ENCODE measurements around the gene MAGI3.

The MAGI3 gene

DNA sequence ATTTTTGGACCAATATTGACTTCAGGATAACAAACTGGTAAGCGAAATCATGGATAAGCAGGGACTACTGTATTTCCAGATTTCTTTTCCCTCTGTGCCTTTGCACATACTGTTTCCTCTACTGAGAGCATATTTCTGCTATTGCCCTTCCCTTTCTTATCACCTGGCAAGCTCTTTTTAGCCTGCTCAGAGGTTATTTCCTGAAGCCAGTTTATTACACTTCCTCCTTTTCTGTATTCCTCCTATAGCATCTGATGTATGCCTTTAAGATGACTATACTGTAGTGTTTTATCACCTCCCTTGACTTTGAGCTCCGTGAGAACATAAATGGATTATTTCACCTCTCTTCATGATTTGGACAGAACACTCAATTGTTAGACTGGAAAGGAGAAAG is 49.0 kb downstream of the MAGI3 start:
- H3K4me1 ChIP-seq (ENCODE audit: insufficient read depth, low read length, poor library complexity, severe bottlenecking): peaks cover 15% of the 10 kb centered on the region
- TF ChIP-seq EZH2phosphoT487 (IDR thresholded peaks at IDR 0.05; ENCODE audit: borderline replicate concordance) (no peak), CTCF (conservative IDR thresholded peaks at IDR 0.05; ENCODE audit: low read length) (no peak)
- H3K9me2 ChIP-seq (replicated peaks; ENCODE audit: low read depth, low read length): no peaks in the 10 kb centered on the region
- H3K27me3 ChIP-seq (ENCODE audit: insufficient read depth, low read length, poor library complexity, severe bottlenecking): no peaks in the 10 kb centered on the region
- H3K4me3 ChIP-seq (ENCODE audit: low read length, poor library complexity, severe bottlenecking): no peak overlapping the region
- H3F3A ChIP-seq (ENCODE audit: low read depth): no peaks in the 10 kb centered on the region
- no peak overlapping the region for H3K9ac ChIP-seq (ENCODE audit: low read depth, low read length, poor library complexity, severe bottlenecking)
- H4K20me1 ChIP-seq (ENCODE audit: insufficient read depth, low read length, poor library complexity, severe bottlenecking): no peaks in the 10 kb centered on the region
- H3K36me3 ChIP-seq (ENCODE audit: insufficient read depth, low read length): no peaks in the 10 kb centered on the region
- no peaks in the 10 kb centered on the region; the same call in 1 of the 2 replicates for H3K9me3 ChIP-seq (ENCODE audit: insufficient read depth, low read depth, low read length)
- no peak overlapping the region for H3K4me2 ChIP-seq (ENCODE audit: low read depth, low read length, poor library complexity, severe bottlenecking)
- H3K79me2 ChIP-seq (ENCODE audit: insufficient read depth, low read length): no peaks in the 10 kb centered on the region
- H2AFZ ChIP-seq (ENCODE audit: low read length): no peak overlapping the region

GRCh38 chr1:113442131-113442530 is 51.8 kb downstream of the MAGI3 start:
- Histone ChIP-seq H3K4me3 (ENCODE audit: low read length, poor library complexity, severe bottlenecking) (no peak overlapping the region), H3K79me2 (ENCODE audit: insufficient read depth, low read length) (no peaks in the 10 kb centered on the region), H3F3A (ENCODE audit: low read depth) (no peaks in the 10 kb centered on the region), H3K4me2 (ENCODE audit: low read depth, low read length, poor library complexity, severe bottlenecking) (no peak overlapping the region), H3K4me1 (ENCODE audit: insufficient read depth, low read length, poor library complexity, severe bottlenecking) (peaks cover 15% of the 10 kb centered on the region), H3K9me2 (replicated peaks; ENCODE audit: low read depth, low read length) (no peaks in the 10 kb centered on the region; the same call in 1 of the 2 replicates), H3K27me3 (ENCODE audit: insufficient read depth, low read length, poor library complexity, severe bottlenecking) (no peaks in the 10 kb centered on the region), H3K9ac (ENCODE audit: low read depth, low read length, poor library complexity, severe bottlenecking) (no peak overlapping the region), H3K36me3 (ENCODE audit: insufficient read depth, low read length) (no peaks in the 10 kb centered on the region), H4K20me1 (ENCODE audit: insufficient read depth, low read length, poor library complexity, severe bottlenecking) (no peaks in the 10 kb centered on the region), H3K9me3 (ENCODE audit: insufficient read depth, low read depth, low read length) (peaks cover 14% of the 10 kb centered on the region; the same call in 1 of the 2 replicates), H2AFZ (ENCODE audit: low read length) (no peak overlapping the region)
- TF ChIP-seq CTCF (conservative IDR thresholded peaks at IDR 0.05; ENCODE audit: low read length) (no peak), EZH2phosphoT487 (IDR thresholded peaks at IDR 0.05; ENCODE audit: borderline replicate concordance) (no peak)

DNA sequence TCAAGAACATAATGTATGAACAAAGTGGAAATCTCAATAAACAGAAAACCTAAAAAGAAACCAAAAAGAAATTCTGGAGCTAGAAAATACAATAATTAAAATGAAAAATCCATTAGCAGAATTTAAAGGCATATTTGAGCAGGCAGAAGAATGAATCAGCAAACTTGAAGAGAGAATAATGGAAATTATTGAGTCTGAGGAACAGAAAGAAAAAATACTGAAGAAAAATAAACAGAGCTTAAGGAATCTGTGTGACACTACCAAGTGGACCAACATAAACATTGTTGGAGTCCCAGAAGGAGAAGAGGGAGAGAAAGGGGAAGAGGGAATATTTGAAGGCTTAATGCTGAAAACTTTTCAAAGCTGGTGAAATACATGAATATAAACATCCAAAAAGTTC is 54.5 kb downstream of the MAGI3 start:
- H3K9ac ChIP-seq (ENCODE audit: low read depth, low read length, poor library complexity, severe bottlenecking): no peak overlapping the region
- H3K4me1 ChIP-seq (ENCODE audit: insufficient read depth, low read length, poor library complexity, severe bottlenecking): peaks cover 4% of the 10 kb centered on the region

More for the DNA sequence above, 54.5 kb downstream of the MAGI3 start:
- Histone ChIP-seq H3K9me2 (replicated peaks; ENCODE audit: low read depth, low read length) (no peaks in the 10 kb centered on the region; the same call in 1 of the 2 replicates), H3K27me3 (ENCODE audit: insufficient read depth, low read length, poor library complexity, severe bottlenecking) (no peaks in the 10 kb centered on the region), H3K4me2 (ENCODE audit: low read depth, low read length, poor library complexity, severe bottlenecking) (no peak overlapping the region), H3K4me3 (ENCODE audit: low read length, poor library complexity, severe bottlenecking) (no peak overlapping the region), H3F3A (ENCODE audit: low read depth) (no peaks in the 10 kb centered on the region), H3K9me3 (ENCODE audit: insufficient read depth, low read depth, low read length) (peaks cover 14% of the 10 kb centered on the region; the same call in 1 of the 2 replicates), H2AFZ (ENCODE audit: low read length) (no peak overlapping the region), H4K20me1 (ENCODE audit: insufficient read depth, low read length, poor library complexity, severe bottlenecking) (no peaks in the 10 kb centered on the region), H3K79me2 (ENCODE audit: insufficient read depth, low read length) (no peaks in the 10 kb centered on the region), H3K36me3 (ENCODE audit: insufficient read depth, low read length) (no peaks in the 10 kb centered on the region)
- TF ChIP-seq CTCF (conservative IDR thresholded peaks at IDR 0.05; ENCODE audit: low read length) (no peak), EZH2phosphoT487 (IDR thresholded peaks at IDR 0.05; ENCODE audit: borderline replicate concordance) (no peak)

Data from Loucy (cell line).